H54 (cell line): ENCODE measurements around the gene BCL6B.
A peak's percentile ranks its signal among the peaks of the same experiment; 100 is the strongest.

ENCODE experiments used
- DNase-seq: peaks from one replicate; pipeline ENCODE4 v3.0.0; 2011; ENCODE audit warnings: low spot score, mixed read lengths; ENCODE audit not compliant: insufficient read length
- FAIRE-seq: peaks from 3 replicates; lab custom pipeline; 2011; peaks lifted over from hg19 to GRCh38; lab: Jason Lieb, UNC
- POLR2A ChIP-seq: IDR thresholded peaks from 2 replicates; pipeline ENCODE4 v1.6.1; 2011; ENCODE audit warnings: low read depth, mild to moderate bottlenecking, low read length

The BCL6B gene

DNA sequence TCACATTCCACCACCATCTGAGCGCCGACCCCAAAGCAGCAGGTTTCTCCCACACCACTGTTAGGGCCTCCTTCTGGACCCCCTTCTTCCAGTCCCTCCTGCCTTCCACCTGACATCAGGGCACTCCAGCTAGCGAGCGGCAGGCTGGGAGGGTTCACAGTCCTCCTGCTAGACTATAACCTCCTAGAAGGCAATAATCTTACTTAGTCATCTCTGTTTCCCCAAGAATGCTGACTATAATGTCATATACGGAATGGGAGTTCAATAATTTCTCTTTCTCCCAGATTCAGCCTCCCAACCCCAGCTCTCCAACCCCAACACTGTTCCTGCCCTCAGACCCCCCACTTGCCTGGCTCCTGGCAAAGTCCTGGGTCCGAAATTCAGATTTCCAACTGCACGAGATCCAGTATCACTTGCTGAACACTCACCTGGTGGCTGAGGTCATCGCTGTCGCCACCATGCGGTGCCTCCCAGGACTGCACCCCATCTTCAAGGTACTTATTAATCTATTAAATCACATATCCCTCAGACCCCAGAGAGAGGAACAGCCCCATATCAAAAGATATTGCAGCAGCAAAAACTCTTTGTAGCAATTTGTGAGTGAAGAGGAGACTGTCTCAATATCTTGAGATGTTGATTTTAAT, 21.4 kb upstream of the BCL6B start:
- FAIRE-seq (no peak), DNase-seq (no peak)
- no peak for TF ChIP-seq POLR2A

DNA sequence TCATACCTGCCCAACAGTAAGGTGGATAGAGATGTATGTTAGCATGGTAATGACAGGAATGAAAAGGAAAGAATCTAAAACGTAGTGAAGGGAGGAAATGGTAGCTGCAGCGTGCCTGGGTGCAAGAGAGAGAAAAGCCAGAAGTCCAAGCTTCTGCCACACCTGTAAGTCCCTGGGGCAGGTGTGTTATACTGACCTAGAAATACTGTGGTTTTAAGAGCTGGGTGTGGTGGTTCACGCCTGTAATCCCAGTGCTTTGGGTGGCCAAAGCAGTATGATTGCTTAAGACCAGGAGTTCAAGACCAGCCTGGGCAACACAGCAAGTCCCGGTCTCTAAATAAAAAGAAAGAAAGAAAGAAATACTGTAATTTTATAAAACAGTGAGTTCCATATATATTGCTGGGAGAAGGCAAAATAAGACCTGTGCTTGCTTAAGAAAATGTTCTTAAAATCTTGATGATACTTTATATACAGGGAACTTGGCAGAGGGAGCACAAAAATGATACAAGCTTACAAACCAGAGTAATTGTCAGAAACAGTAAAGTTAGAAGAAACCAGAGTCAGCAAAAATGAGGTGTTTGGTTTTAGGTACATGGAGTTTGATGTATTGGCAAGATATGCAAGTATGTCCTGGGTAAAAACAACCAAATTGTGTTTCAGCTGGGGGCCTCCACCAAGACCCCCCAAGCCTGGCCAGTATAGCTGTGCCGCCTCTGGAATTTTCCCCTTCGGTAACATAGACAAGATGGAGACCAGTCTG, 20.4 kb upstream of the BCL6B start:
- FAIRE-seq (no peak), DNase-seq (no peak)
- no peak for TF ChIP-seq POLR2A

DNA sequence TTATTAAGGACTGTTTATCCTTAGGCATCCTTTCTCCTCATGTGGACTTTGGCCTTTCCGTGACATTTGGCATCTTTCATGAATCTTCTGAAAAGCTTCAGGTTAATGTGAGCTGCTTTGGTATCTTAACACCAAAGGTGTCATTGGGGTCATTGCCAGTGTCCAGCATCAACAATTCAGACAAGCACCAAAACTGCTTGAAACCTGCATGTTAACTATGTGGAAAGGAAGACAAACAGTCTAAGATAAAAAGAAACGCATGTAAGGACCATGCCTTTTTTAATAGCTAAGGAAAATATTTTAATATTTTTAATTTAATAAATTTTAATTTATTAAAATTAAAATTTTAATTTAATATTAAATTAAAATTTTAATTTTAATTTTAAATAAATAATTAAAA, 19.1 kb upstream of the BCL6B start:
- FAIRE-seq (no peak), DNase-seq (no peak)

DNA sequence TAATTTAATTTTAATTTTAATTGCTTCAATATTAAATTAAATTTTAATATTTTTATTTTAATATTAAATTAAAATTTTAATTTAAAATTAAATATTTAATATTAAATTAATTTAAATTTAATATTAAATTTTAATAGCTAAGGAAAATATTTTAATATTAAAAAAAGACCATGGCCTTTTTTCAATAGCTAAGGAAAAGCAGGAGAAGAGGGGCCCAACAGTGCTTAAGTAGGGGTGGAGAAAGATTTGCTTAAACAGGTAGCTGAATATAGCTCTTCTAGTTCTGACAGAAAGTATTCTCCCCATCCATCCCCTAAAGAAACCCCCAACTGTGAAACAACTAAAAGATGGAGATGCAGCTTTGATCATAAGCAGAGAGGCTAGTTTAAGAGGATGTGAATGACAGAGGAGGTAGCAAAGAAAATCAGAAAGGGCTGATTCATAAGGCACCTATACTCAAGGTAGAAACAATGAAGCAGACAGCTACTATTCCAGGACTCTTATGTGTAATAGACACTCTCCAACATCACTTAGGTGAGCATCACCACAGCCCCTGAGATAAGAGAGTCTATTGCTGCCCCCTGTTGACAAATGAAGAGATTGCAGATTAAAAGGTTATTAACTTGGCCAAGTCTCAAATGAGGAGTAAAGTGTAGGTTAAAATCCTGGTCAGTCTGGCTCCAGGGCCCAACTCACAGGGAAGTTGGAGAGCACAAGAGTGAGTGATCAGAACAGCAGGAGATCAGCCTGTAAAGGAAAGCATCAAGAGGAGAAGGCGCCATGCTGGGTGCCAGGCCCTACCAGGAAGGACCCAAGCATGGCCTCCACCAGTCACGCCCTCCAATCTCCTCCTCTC, 18.2 kb upstream of the BCL6B start:
- FAIRE-seq (peak; percentile 83), DNase-seq (peak; percentile 51)
- TF ChIP-seq POLR2A = no peak

More for the DNA sequence above, 19.1 kb upstream of the BCL6B start:
- no peak for TF ChIP-seq POLR2A

DNA sequence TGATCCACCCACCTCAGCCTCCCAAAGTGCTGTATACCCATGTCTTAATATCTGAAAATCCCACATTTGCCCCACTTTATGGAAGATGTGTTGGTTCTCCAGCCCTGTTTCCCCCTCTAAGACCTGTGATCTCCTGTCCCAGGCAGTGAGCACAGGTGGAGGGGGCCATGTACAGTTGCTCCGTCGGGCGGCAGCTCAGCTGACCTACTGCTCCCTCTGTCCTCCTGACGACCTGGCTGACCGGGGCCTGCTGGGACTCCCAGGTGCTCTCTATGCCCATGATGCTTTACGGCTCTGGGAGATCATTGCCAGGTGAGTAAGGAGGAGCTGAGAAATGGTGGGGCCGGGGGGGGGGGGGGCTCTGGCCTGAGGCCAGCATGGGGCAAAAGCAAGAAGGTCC, 17.1 kb upstream of the BCL6B start:
- FAIRE-seq (no peak), DNase-seq (no peak)
- no peak for TF ChIP-seq POLR2A

DNA sequence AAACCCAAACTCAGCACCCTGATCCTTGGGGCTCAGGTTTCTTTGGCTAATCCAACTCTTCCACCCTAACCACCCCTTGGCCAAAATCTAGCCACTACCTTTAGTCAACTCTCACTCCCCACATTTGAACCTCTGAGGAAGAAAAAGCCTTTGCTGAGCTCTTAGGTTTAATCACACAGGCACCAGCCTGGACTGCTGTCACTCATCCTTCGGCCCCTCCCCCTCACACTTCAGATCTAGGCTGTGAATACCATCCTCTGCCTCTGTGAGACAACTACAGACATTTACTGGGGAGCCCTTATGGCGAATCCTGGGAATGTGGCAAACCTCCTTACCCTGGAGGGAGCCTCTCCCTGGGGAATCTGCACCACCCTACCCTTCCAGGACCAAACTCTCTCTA, 15.7 kb upstream of the BCL6B start:
- DNase-seq = no peak
- TF ChIP-seq POLR2A = no peak
- no peak for FAIRE-seq

DNA sequence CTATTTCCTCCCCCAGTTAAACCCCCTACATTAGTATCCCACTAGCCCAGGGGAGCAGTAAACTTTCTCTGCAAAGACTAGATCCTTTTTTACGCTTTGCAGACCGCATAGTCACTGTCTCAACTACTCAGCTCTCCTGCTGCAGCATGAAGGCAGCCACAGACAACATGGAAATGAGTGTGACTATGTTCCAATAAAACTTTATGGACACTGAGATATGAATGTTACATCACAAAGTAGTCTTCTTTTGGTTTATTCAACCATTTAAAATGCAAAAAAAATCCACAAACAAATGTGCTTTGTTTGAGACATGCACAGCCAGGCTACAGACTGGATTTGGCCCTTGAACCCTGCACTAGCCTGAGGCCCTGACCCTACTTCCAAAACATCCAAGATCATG, 12.3 kb upstream of the BCL6B start:
- DNase-seq = no peak
- TF ChIP-seq POLR2A = no peak
- no peak for FAIRE-seq

DNA sequence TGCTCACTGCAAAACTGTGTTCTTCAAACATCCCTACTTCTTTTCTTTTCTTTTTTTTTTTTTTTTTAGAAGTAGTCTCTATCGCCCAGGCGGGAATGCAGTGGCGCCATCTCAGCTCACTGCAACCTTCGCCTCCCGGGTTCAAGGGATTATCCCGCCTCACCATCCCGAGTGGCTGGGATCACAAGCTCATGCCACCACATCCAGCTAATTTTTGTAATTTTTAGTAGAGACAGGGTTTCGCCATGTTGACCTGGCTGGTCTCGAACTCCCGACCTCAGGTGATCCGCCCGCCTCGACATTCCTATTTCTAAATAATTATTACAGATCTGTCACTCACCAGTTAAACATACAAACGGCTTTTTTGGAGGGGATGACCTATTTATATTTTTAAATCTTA, 11.4 kb upstream of the BCL6B start:
- FAIRE-seq = no peak
- no peak for TF ChIP-seq POLR2A
- DNase-seq = no peak

DNA sequence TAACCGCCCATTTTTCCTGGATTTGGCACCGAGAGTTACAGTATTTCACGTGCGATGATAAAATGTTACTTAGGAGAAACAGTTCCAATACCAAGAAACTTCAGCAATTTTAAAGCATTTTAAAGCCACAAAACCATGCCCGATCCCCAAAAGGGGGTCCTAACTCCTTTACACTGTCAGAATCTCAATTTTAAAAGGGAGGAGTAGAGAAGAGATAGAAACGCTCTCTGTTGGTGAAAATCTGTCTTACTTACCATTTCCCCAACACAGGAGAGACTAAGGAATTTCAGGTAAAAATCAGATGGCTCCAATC, 11.0 kb upstream of the BCL6B start:
- no peak for DNase-seq
- FAIRE-seq = no peak
- no peak for TF ChIP-seq POLR2A

DNA sequence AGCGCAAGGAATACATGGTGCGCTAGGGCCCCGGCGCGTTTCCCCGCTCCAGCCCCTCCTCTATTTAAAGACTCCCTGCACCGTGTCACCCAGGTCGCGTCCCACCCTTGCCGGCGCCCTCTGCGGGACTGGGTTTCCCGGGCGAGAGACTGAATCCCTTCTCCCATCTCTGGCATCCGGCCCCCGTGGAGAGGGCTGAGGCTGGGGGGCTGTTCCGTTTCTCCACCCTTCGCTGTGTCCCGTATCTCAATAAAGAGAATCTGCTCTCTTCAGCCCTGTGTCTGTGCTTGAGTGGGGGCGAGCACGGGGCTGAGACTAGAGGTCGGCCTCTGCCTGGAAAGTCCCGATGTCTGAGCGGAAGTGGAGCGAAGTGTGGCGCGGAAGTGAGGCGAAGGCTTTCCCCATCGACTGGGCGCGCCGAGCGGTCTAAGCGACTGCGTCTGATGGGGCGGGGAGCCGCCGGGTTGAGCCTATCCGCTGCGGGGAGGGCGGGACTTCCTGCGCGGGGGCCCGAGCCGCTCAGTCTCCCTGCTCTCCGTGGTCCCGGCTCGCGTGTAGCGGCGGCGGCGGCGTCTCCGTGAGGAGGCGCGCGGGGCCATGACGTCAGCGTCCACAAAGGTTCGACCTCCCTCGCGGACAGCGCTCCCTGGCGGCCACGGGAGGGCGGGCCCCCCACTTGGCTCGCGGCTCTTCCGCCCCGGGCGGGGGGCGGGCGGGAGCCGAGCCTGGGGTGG, 8.4 kb upstream of the BCL6B start:
- peak; percentile 94 for DNase-seq
- peak; percentile 58 for TF ChIP-seq POLR2A
- no peak for FAIRE-seq

DNA sequence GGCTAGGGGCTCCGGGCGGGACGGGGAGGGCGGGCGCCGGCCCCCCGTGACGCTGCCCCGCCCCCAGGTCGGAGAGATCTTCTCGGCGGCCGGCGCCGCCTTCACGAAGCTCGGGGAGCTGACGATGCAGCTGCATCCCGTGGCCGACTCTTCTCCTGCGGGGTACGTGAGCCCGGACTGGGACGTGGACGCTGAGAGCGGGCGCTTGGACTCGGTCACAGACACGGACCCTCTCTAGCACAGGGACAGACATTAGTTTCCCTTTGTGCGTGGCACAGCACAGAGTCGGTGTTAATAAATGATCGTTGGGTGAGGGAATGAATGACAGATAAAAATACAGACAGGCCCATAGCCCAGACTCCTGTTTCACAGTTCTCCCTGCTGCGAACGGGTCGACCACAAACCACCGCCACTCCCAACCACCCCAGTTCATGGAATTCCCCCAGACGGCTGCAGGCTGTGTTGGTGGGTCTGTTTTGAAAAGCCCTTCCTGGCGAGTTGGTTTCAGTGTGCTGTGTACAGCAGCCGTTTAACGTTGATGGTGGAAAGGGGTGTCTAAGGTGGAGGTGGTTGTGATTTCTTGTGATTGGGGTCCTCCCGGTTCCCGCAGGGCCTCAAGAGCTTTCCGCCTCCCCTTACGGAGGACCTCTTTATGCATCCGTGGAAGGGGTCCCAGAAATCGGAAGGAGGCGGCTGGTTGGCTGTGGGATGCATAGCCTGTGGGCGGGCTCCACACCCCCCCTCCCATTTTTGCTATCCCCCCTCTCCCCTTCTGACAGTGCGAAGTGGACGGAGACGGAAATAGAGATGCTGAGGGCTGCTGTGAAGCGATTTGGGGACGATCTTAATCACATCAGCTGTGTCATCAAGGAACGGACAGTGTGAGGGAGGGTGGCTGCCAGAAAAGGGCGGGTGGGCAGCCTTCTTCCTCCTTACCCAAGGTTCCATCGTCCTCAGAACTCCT, 7.6 kb upstream of the BCL6B start:
- DNase-seq = peak; percentile 62
- TF ChIP-seq POLR2A = peak; percentile 85
- no peak for FAIRE-seq

DNA sequence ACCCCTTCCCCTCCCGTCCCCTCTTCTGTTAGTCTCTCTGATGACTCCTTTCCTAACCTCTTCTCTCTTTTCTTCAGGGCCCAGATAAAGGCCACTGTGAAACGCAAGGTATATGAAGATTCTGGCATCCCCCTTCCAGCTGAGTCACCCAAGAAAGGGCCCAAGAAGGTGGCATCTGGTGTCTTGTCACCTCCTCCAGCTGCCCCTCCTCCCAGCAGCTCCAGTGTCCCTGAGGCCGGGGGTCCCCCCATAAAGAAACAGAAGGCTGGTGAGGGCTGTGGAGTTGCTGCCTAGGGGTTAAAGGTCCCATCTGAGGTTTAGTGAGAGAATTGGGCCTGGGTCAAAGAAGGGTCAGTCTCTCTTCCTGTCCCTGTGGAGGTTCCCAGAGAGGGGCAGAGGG, 6.4 kb upstream of the BCL6B start:
- no peak for FAIRE-seq
- DNase-seq = no peak

More for the DNA sequence above, 6.4 kb upstream of the BCL6B start:
- no peak for TF ChIP-seq POLR2A
